ENCODE results near the gene PFDN4. TPM values are rescaled to one million over a fixed set of nuclear protein-coding genes. Genes with fewer than 3 reads are reported as not detected.
A peak's percentile ranks its signal among the peaks of the same experiment; 100 is the strongest.

PFDN4 gene
- total RNA-seq, 2 experiments from 2014 or later = 38.4 to 40.3 TPM

DNA sequence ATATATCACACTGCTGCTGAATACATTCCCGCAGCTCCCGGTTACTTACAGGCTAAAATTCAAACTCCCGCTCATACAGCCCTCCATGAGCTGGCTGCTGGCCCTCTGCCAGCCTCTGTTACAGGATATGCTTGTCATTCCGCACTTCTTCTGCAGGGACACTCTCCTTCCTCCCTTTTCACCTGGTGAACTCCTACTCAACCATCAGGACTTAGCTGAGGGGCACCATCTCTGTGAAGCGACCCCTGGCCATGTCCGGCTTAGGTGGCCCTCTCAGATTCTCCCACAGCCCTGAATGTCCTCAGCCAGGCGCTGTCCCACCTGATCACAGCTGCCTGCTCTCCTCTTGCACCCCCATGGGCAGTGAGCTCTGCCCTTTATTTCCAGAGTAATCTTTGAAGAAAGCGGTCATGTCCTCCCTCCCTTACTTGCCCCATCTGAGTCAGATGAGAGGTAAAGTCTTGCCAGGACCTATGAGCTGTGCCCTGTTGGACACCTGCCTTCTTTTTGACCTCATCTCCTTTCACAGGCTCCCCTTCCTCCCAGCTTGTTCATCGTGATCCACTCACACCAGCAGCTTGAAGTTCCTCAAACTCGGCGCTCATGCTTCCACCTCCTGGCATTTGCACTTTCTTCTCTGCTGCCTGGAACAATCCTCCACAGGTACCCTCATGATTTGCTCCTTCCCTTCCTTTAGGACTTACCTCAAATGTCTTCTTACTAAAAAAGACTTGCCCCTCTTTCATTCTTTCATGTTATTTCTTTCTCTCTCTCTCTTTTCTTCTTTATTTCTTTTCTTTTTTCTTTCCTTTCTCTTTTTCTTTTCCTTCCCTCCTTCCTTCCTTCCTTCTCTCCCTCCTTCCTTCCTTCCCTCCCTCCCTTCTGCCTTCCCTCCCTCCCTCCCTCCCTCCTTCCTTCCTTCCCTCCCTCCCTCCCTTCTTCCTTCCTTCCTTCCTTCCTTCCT is 39.7 kb upstream of the PFDN4 start:
- Mint-ChIP-seq H3K27me3 (peaks cover 46% of the 10 kb centered on the region), H3K9me3 (no peaks in the 10 kb centered on the region), H3K36me3 (no peaks in the 10 kb centered on the region), H3K27ac (no peak overlapping the region), H3K4me3 (no peak overlapping the region), H3K4me1 (ENCODE audit: low read depth) (peaks cover 8% of the 10 kb centered on the region)
- intact Hi-C loops (cut with micrococcal nuclease) = no loop called here
- ChIA-PET POLR2A (no interaction called here), CTCF (no interaction called here)
- no peak for DNase-seq

DNA sequence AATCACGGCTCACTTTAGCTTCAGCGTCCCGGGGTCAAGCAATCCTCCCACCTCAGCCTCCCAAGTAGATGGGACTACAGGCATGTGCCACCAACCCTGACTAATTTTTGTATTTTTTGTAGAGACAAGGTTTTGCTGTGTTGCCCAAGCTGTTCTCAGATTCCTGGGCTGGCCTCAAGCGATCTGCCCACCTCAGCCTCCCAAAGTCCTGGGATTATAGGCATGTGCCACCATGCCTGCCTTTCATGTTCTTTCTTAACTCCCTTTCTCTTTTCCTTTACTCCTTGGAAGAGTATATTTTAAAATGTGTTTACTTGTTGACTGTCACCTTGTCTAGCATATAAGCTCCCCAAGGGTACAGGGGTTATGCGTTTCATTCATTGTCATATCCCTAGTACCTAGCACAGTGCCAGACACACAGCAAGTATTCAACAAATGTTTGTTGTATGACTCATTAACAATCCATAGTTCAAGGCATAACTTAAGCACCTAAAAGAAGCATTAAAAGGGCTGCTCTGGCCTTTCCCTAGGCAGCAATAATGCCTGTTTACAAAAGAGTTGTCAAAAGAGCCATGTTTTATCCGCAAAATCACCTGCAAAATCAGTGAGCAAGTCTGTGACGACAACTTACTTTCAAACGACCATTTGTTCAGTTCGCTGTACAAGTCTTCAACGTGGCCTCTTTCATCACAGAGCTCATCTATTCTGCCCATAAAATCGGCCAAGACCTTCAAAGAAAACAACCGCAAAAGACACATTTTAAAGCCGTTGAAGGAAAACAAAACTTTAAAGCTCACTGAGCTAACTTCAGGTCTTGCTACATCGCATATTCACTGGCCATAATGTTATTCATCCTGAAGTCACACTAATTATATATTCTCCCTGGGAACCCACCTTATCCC is 38.7 kb upstream of the PFDN4 start:
- Mint-ChIP-seq H3K27ac (no peak overlapping the region), H3K36me3 (no peaks in the 10 kb centered on the region), H3K4me3 (no peak overlapping the region), H3K4me1 (ENCODE audit: low read depth) (peaks cover 14% of the 10 kb centered on the region), H3K27me3 (peaks cover 53% of the 10 kb centered on the region), H3K9me3 (no peaks in the 10 kb centered on the region)
- POLR2A ChIA-PET = interaction anchor here (0.5 kb wide), 1 partner anchor 49 kb away, joined by 5 read pairs; no protein-coding TSS in a partner anchor
- no peak for DNase-seq
- CTCF ChIA-PET = interaction anchor here (1.0 to 1.1 kb wide), 2 partner anchors 10 to 66 kb away, joined by 3 to 4 read pairs; no protein-coding TSS in a partner anchor
- intact Hi-C loops (cut with micrococcal nuclease) = no loop called here

DNA sequence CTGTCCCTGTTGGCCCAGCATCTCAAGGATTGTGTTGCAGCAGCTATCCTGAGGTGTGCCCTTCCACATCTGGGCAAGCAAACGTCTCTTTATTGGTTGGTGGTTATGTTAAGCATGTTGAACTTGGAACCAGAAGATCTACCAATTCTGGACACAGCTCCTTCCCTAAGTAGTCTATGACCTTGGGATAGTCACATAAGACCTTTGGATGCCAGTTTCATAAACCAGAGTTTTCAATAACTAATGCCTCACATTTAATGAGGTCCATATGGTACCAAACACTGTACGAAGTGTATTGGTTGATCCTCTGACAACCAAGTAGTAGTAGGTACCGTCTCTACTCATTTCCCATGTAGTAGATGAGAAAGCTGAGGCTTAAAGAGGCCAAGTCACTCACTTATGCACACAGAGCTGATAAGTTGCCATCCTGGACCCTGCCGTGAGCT is 37.8 kb upstream of the PFDN4 start:
- Mint-ChIP-seq H3K9me3 (no peaks in the 10 kb centered on the region), H3K4me1 (ENCODE audit: low read depth) (peaks cover 22% of the 10 kb centered on the region), H3K4me3 (no peak overlapping the region), H3K27me3 (peaks cover 60% of the 10 kb centered on the region), H3K27ac (no peak overlapping the region), H3K36me3 (no peaks in the 10 kb centered on the region)
- no peak for DNase-seq
- ChIA-PET CTCF (interaction anchor here (0.8 to 1.1 kb wide), 3 partner anchors 9 to 67 kb away, joined by 3 to 4 read pairs (median 3); no protein-coding TSS in a partner anchor), POLR2A (interaction anchor here (0.5 kb wide), 1 partner anchor 50 kb away, joined by 5 read pairs; no protein-coding TSS in a partner anchor)
- intact Hi-C loops (cut with micrococcal nuclease) = no loop called here

GRCh38 chr20:54170963-54171362 is 36.9 kb upstream of the PFDN4 start:
- DNase-seq = no peak
- Mint-ChIP-seq H3K4me3 (no peak overlapping the region), H3K27ac (no peak overlapping the region), H3K36me3 (no peaks in the 10 kb centered on the region), H3K9me3 (no peaks in the 10 kb centered on the region), H3K27me3 (peaks cover 61% of the 10 kb centered on the region), H3K4me1 (ENCODE audit: low read depth) (peaks cover 22% of the 10 kb centered on the region)
- ChIA-PET POLR2A (no interaction called here), CTCF (interaction anchor here (0.8 kb wide), 1 partner anchor 67 kb away, joined by 3 read pairs; no protein-coding TSS in a partner anchor)
- intact Hi-C loops (cut with micrococcal nuclease) = no loop called here

GRCh38 chr20:54172532-54172855 is 35.4 kb upstream of the PFDN4 start:
- Mint-ChIP-seq H3K9me3 (no peaks in the 10 kb centered on the region), H3K36me3 (no peaks in the 10 kb centered on the region), H3K27me3 (peaks cover 62% of the 10 kb centered on the region), H3K4me3 (peak overlapping the region; percentile 16), H3K4me1 (ENCODE audit: low read depth) (peaks cover 22% of the 10 kb centered on the region), H3K27ac (no peak overlapping the region)
- DNase-seq = no peak
- ChIA-PET CTCF (interaction anchor here (2.4 kb wide), 1 partner anchor 69 kb away, joined by 8 read pairs; no protein-coding TSS in a partner anchor), POLR2A (no interaction called here)
- intact Hi-C loops (cut with micrococcal nuclease) = no loop called here

GRCh38 chr20:54172856-54173652 is 34.8 kb upstream of the PFDN4 start:
- peak overlapping the region; percentile 55 for H3K4me3 Mint-ChIP-seq
- POLR2A ChIA-PET = no interaction called here
- peak overlapping the region; percentile 13 for H3K27ac Mint-ChIP-seq
- H3K9me3 Mint-ChIP-seq = no peaks in the 10 kb centered on the region
- peak; percentile 28 for DNase-seq
- no peaks in the 10 kb centered on the region for H3K36me3 Mint-ChIP-seq
- peaks cover 58% of the 10 kb centered on the region for H3K27me3 Mint-ChIP-seq
- peaks cover 22% of the 10 kb centered on the region for H3K4me1 Mint-ChIP-seq (ENCODE audit: low read depth)
- intact Hi-C loops (cut with micrococcal nuclease) = no loop called here
- CTCF ChIA-PET = interaction anchor here (2.4 kb wide), 1 partner anchor 69 kb away, joined by 8 read pairs; no protein-coding TSS in a partner anchor

DNA sequence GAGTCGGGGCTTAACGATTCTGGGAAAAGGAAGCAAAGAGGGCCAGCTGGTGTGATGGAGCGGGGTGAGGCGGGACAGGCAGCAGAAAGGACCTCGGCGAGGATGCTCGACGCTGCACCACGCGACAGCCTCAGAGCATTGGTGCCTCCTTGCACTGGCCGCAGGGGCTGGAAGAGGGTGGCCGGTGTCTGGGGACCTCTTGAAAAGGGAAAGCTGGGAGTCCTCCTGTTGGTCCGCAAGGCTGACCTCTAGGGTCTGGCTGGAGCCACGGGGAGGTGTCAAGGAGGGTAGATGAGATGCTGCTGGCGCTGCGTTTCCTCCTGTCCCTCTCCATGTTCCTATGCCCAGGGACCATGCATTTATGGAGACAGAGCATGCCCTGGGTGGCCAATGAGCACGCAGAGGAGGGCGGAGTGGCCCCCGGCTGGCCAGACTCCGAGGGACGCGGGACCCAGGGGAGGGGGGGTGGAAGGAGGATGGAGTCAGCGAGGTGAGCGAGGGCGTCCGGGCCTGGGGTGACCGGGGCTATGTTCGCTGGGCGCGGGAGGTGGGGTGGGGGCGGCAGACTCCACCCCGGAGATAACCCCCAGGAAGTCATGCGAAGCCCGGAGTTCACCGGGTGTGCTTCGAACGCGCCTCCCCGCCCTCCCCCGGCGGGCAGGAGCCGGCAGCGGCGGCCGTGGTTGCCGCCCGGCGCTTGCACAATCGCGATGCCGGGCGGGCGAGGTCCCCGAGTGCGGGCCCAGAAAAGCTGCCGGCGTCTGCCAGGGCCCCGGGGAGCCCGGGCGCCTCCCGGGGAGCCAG is 34.0 kb upstream of the PFDN4 start, which contains the start of gene CYP24A1:
TSS of gene CYP24A1 (minus strand) at position 334 of the 804 bp plus-strand sequence. CDS start 407 bp downstream, outside the sequence.
- intact Hi-C loops (cut with micrococcal nuclease) = no loop called here
- Mint-ChIP-seq H3K27ac (peak within 1 kb of the TSS; percentile 13), H3K4me3 (peak within 1 kb of the TSS; percentile 55), H3K36me3 (no peaks in the 10 kb centered on the region), H3K9me3 (no peaks in the 10 kb centered on the region), H3K4me1 (ENCODE audit: low read depth) (peaks cover 22% of the 10 kb centered on the region), H3K27me3 (peaks cover 59% of the 10 kb centered on the region)
- ChIA-PET CTCF (interaction anchor here (2.4 kb wide), 1 partner anchor 70 kb away, joined by 8 read pairs; no protein-coding TSS in a partner anchor), POLR2A (no interaction called here)
- peak; percentile 16 for DNase-seq

- H3K4me3 Mint-ChIP-seq = peak overlapping the region; percentile 6
- CTCF ChIA-PET = interaction anchor here (0.8 to 2.4 kb wide), 3 partner anchors 34 to 112 kb away, joined by 3 to 8 read pairs (median 5); partner anchors contain the start of gene PFDN4
- H3K9me3 Mint-ChIP-seq = no peaks in the 10 kb centered on the region
- intact Hi-C loops (cut with micrococcal nuclease) = no loop called here
- peaks cover 54% of the 10 kb centered on the region for H3K27me3 Mint-ChIP-seq
- DNase-seq = no peak
- POLR2A ChIA-PET = no interaction called here
- H3K27ac Mint-ChIP-seq = no peak overlapping the region
- no peaks in the 10 kb centered on the region for H3K36me3 Mint-ChIP-seq
- peaks cover 22% of the 10 kb centered on the region for H3K4me1 Mint-ChIP-seq (ENCODE audit: low read depth)
Observed at GRCh38 chr20:54174457-54175175, 33.3 kb upstream of the PFDN4 start.

- H3K9me3 Mint-ChIP-seq = no peaks in the 10 kb centered on the region
- peaks cover 45% of the 10 kb centered on the region for H3K27me3 Mint-ChIP-seq
- no peak overlapping the region for H3K4me3 Mint-ChIP-seq
- DNase-seq = no peak
- ChIA-PET CTCF (interaction anchor here (1.3 kb wide), 1 partner anchor 73 kb away, joined by 7 read pairs; no protein-coding TSS in a partner anchor), POLR2A (interaction anchor here (0.7 kb wide), 1 partner anchor 247 kb away, joined by 3 read pairs; no protein-coding TSS in a partner anchor)
- H3K4me1 Mint-ChIP-seq (ENCODE audit: low read depth) = peaks cover 22% of the 10 kb centered on the region
- no peaks in the 10 kb centered on the region for H3K36me3 Mint-ChIP-seq
- intact Hi-C loops (cut with micrococcal nuclease) = no loop called here
- no peak overlapping the region for H3K27ac Mint-ChIP-seq
Observed at GRCh38 chr20:54176610-54177009, 31.3 kb upstream of the PFDN4 start.

DNA sequence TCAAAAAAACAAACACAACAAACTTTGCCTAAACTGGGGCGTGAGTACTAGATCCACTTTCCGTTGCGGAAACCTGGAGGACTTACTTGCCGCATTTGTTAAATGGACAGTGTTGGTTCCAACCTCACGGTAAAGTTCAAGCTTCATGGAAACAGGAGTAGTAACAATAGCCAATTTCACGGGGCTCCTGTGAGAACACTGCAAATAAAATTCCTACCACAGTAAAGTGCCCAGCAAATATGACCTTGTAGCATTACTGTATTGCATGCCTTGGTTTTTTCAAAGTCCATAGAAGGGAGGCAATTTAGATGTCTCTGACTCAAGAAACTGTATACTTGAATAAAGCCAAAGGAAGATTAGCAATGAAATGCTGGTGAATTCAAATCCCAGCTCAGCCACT is 30.5 kb upstream of the PFDN4 start:
- no peaks in the 10 kb centered on the region for H3K9me3 Mint-ChIP-seq
- POLR2A ChIA-PET = no interaction called here
- peaks cover 21% of the 10 kb centered on the region for H3K4me1 Mint-ChIP-seq (ENCODE audit: low read depth)
- intact Hi-C loops (cut with micrococcal nuclease) = no loop called here
- H3K27ac Mint-ChIP-seq = no peak overlapping the region
- no peak overlapping the region for H3K4me3 Mint-ChIP-seq
- H3K27me3 Mint-ChIP-seq = peaks cover 38% of the 10 kb centered on the region
- no peaks in the 10 kb centered on the region for H3K36me3 Mint-ChIP-seq
- no peak for DNase-seq
- CTCF ChIA-PET = interaction anchor here (0.6 kb wide), 1 partner anchor 11 kb away, joined by 6 read pairs; no protein-coding TSS in a partner anchor
